HFFc6 (cell line): ENCODE measurements around the gene RPS27. TPM values are rescaled to one million over a fixed set of nuclear protein-coding genes. Genes with fewer than 3 reads are reported as not detected.

Source experiments
- DNase-seq: peaks from one replicate; pipeline ENCODE4 v3.0.0-alpha.2; 2018
- H3K27ac Mint-ChIP-seq: 2 replicates; pipeline ENCODE4 v1.8.0; 2020; ENCODE audit warnings: mild to moderate bottlenecking, mixed read lengths
- H3K27me3 Mint-ChIP-seq: 2 replicates; pipeline ENCODE4 v1.8.0; 2021; ENCODE audit warnings: mild to moderate bottlenecking, moderate library complexity, mixed read lengths; ENCODE audit not compliant: insufficient read depth
- H3K36me3 Mint-ChIP-seq: 2 replicates; pipeline ENCODE4 v1.8.0; 2021; ENCODE audit warnings: low read depth, mixed read lengths
- H3K4me1 Mint-ChIP-seq: 2 replicates; pipeline ENCODE4 v1.8.0; 2020; ENCODE audit warnings: low read depth, mixed read lengths
- H3K4me3 Mint-ChIP-seq: 2 replicates; pipeline ENCODE4 v1.8.0; 2020; ENCODE audit warnings: mild to moderate bottlenecking, moderate library complexity, mixed read lengths
- H3K9me3 Mint-ChIP-seq: 2 replicates; pipeline ENCODE4 v1.8.0; 2020; ENCODE audit warnings: mild to moderate bottlenecking, mixed read lengths
- CTCF ChIP-seq: fragments of 200-600 bp; sonication (generic); IDR thresholded peaks from 2 replicates; pipeline ENCODE4 v1.5.0; 2021; ENCODE audit warnings: antibody characterized with exemption, mild to moderate bottlenecking
- total RNA-seq, 6 experiments: library from RNA; stranded (reverse); fragmentation: NEBNext Ultra II Directional; extraction: Animal tissue kit (Norgen Biotek cat#: 25700); gene quantifications; 2 replicates in 1 of 6; 3 replicates in 5 of 6; pipeline ENCODE4 v1.2.3, GENCODE V29; 2021

Gene RPS27
- total RNA-seq, 6 experiments from 2014 or later, result 954 to 1,562 (median 1,206) TPM

DNA sequence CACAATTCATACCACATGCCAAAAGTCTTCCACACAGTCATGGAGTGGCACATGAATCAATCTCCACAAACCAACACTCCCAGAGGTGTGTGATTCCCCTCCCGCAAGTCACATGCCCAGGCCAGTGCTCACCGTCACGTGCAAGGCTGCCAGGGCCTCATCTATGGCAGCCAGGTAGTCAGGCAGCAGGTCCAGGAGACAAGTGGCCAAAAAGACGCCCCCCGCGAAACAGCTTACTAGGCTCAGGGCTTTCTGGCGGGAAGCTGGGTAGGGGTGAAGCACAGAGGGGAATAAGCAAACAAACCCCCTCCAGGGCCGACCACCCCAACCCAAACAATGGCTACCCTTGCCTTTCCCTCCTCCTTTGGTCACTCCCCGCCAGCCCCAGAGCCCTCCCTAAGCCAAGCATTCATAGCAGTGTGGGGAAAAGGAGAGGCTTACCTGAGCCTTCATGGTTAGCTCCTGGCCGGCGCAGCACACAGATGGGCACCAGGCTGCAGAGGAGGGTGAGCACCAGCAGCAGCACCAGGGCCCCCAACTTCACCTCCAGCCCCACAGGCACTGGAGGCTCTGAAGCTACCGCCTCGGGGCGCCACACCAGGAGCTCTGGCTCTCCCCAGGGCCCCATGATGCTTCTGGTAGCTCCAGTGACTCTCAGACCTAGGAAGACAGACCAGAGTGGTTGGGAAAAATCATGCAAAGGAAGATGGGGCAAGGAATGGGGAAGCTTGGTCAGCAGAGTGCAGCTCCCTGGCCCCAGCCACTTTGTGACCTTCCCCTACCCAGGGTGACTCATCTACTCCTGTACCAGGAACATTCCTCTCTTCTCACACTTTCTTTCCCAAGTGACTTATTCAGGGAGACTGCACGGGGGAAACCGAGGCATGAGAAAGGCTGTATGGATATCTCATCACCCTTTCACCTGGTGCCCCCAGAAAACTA is 28.2 kb upstream of the RPS27 start:
- no peak for TF ChIP-seq CTCF
- DNase-seq, result peak; percentile 50
- Mint-ChIP-seq H3K9me3 (no peaks in the 10 kb centered on the region), H3K27ac (peak overlapping the region; percentile 87), H3K36me3 (peaks cover 5% of the 10 kb centered on the region; the same call in 1 of the 2 replicates), H3K4me3 (peak overlapping the region; percentile 89), H3K4me1 (peaks cover 70% of the 10 kb centered on the region), H3K27me3 (peaks cover 6% of the 10 kb centered on the region; the same call in 1 of the 2 replicates)

- TF ChIP-seq CTCF, result no peak
- DNase-seq, result peak; percentile 94
- peak within 1 kb of the TSS; percentile 87 for H3K27ac Mint-ChIP-seq
- H3K36me3 Mint-ChIP-seq, result peaks cover 5% of the 10 kb centered on the region; the same call in 1 of the 2 replicates
- H3K9me3 Mint-ChIP-seq, result no peaks in the 10 kb centered on the region
- H3K4me1 Mint-ChIP-seq, result peaks cover 77% of the 10 kb centered on the region
- H3K4me3 Mint-ChIP-seq, result peak within 1 kb of the TSS; percentile 89
- 0 out of 2 replicates have a peak, but pooled peaks cover 4% of the 10 kb centered on the region for H3K27me3 Mint-ChIP-seq
Observed at GRCh38 chr1:153963030-153963849, 27.3 kb upstream of the RPS27 start, which contains the start of gene SLC39A1. TSS of gene SLC39A1 (minus strand) at chr1:153963537. CDS start at chr1:153962715, 822 bp downstream.

- 0 out of 2 replicates have a peak, but pooled peaks cover 4% of the 10 kb centered on the region for H3K27me3 Mint-ChIP-seq
- no peaks in the 10 kb centered on the region for H3K9me3 Mint-ChIP-seq
- H3K36me3 Mint-ChIP-seq, result peaks cover 5% of the 10 kb centered on the region; the same call in 1 of the 2 replicates
- H3K4me1 Mint-ChIP-seq, result peaks cover 78% of the 10 kb centered on the region
- peak overlapping the region; percentile 87 for H3K27ac Mint-ChIP-seq
- peak overlapping the region; percentile 89 for H3K4me3 Mint-ChIP-seq
- TF ChIP-seq CTCF, result no peak
- no peak for DNase-seq
Observed at GRCh38 chr1:153963850-153964331, 26.7 kb upstream of the RPS27 start.

GRCh38 chr1:153967107-153967999 is 23.2 kb upstream of the RPS27 start, which contains the start of gene CREB3L4:
TSS of gene CREB3L4 (plus strand) at chr1:153967902. CDS start at chr1:153968526, 624 bp downstream.
- peak within 1 kb of the TSS; percentile 91 for H3K4me3 Mint-ChIP-seq
- peaks cover 57% of the 10 kb centered on the region for H3K4me1 Mint-ChIP-seq
- H3K36me3 Mint-ChIP-seq, result no peaks in the 10 kb centered on the region; the same call in 1 of the 2 replicates
- peak; percentile 74 for TF ChIP-seq CTCF
- DNase-seq, result peak; percentile 94
- H3K9me3 Mint-ChIP-seq, result no peaks in the 10 kb centered on the region
- 0 out of 2 replicates have a peak, but pooled peaks cover 3% of the 10 kb centered on the region for H3K27me3 Mint-ChIP-seq
- peak within 1 kb of the TSS; percentile 95 for H3K27ac Mint-ChIP-seq
